Left renal pelvis (tissue), 4 donors: ENCODE measurements around the gene CREB5. TPM values are rescaled to one million over a fixed set of nuclear protein-coding genes. Genes with fewer than 3 reads are reported as not detected.

Source experiments
- DNase-seq, 4 donors: peaks; one replicate each; pipeline ENCODE4 v3.0.0-alpha.2; 2013; ENCODE audit warnings: low read depth in 4 of 4, low spot score in 3 of 4
- polyA plus RNA-seq, 4 donors: library from polyadenylated mRNA; unstranded; fragments of 120-200 nt; gene quantifications; one replicate each; pipeline ENCODE4 v1.2.1, GENCODE V29; 2013; ENCODE audit not compliant: insufficient read length in 4 of 4

Gene CREB5
- polyA plus RNA-seq, 4 donors = 9.1 to 31.6 (median 12.0) TPM

DNA sequence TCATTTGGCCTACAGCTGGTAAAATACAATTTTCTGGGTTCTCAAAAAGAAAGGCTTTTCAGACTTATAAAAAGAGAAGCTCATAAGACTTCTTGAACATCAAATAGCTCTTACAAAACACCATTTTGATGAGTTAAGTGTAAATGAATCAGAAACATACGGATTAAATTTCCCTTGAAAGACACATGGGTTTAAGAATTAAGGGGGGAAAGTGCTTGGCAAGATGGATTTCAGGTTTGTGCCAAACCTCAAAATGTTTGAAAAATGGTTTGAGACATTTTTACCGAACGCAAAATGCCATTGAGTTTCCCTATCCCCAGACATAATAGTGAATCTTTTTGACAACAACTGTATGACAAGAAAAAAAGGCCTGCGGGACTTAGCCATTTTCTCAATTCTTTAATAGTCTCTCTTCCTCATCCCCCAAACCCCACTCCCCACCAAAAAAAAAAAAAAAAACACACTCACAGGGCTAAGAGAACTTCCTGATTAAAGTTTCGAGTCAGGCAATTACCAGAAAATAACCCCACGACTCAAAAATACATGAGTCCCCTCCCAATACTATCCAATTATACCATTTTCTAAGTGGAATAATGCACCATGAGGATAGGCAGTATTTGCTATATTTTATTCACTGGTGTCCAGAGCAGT is 285.7 kb downstream of the CREB5 start:
- no peak for DNase-seq

DNA sequence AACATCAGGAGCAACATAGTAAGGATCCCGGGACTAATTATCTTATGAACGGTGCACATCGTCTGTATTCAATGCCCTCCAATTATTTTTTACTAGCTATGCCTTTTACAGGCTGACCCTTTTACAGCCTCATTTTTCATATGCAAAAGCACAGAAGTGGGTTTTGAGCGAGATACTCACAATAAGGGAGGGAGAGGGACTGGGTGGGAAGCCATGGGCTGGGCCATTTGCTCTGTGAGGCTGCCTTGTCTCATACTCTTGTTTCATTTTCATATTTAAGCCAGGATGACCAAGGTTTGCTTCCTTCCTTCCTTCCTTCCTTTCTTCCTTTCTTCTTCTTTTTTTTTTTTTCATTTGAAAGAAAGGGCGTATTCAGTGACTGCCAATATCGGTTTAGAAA is 286.5 kb downstream of the CREB5 start:
- DNase-seq = no peak

DNA sequence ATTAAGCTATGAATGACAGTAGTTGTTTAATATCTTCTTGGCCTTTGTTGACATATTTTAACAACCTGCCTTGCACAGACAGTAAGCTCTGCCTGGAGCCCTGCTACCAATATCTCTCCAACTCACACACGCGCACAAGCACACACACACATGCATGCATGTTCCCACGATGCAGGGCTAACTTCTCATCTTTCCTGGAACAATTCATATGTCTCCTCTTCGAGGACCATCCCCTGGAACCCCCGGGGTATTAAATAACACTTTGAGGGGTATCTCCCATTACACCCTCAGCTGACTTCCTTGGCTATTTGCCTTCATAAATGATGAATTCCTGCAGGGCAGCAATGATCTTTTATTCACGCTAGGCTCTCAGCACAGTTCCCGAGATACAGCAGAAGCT is 287.8 kb downstream of the CREB5 start:
- no peak for DNase-seq

DNA sequence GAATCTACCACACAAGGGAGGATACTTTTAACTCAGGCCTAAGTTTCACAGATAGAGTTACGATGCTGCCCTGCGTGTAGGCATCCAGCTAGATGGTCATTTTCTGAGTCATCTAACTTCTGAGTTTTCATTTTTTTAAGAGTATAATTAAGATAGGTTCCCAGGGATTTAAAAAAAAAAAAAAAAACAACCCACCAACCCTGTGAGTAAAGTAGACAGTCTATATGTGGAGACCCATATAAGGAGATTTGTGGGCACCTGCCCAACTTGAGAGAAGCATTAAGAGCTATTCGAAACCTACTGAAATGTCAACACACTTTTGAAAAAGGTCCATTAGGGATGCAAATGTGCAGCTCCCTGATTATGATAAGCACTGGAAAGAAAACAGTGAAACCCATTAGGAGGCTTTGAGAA is 288.5 kb downstream of the CREB5 start:
- no peak for DNase-seq

- DNase-seq = no peak
These were observed 289.4 kb downstream of the CREB5 start for GRCh38 chr7:28701731-28702130.

- no peak for DNase-seq
These were observed 289.9 kb downstream of the CREB5 start for GRCh38 chr7:28702171-28702570.

DNA sequence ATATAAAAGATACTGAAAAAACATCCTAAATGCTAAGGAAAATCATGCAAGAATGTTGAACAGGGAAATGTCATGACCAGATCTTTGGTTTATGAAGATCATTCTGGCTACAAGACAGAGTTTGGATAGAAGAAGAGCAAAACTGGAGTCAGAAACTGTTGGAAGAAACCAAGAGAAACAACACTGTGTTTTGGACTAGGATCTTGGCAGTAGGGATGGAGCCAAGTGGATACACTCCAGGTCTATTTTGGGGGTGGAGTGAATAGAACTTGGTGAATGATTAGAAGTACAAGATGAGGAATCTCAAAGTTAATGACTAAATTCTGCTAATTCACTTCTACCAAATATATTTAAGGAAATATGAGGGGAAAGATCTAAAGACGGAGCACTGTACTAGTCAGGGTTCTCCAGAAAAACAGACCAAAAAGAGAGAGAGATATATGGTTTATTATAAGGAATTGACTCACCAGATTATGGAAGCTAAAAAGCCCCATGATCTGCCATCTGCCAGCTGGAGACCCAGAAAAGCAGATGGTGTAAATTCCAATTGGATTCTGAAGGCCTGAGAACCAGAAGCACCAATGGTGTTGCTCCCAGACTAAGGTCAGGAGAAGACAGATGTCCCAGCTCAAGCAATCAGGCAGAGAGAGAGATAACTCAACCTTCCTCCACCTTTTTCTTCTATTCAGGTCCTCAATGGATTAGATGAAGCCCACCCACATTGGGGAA is 290.9 kb downstream of the CREB5 start:
- DNase-seq = no peak

- DNase-seq = no peak
These were observed 292.4 kb downstream of the CREB5 start for GRCh38 chr7:28704706-28705105.

DNA sequence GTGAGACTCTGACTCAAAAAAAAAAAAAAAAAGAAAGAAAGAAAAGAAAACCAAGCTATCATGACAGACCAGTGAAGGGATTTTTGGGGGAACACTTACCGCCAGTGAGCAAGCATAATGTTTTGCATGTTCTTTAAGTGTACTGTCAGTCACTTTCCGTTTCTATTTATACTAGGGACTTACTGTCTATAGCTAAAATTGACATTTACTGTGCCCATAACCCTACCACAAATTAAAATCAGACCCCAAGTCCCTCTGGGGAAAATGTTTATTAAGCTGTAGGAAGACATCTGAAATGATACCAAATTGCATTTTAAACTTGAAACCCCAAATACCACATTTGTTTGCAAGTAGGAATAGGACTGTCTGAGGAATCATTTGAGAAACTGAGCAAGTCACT is 293.0 kb downstream of the CREB5 start:
- DNase-seq = no peak

- DNase-seq = no peak
These were observed 294.3 kb downstream of the CREB5 start for GRCh38 chr7:28706584-28706983.

- DNase-seq = no peak
These were observed 295.0 kb downstream of the CREB5 start for GRCh38 chr7:28707291-28707690.

GRCh38 chr7:28708033-28708951 is 296.0 kb downstream of the CREB5 start:
- DNase-seq = no peak

GRCh38 chr7:28709748-28710147 is 297.4 kb downstream of the CREB5 start:
- no peak for DNase-seq

GRCh38 chr7:28711114-28711513 is 298.8 kb downstream of the CREB5 start:
- no peak for DNase-seq

GRCh38 chr7:28714459-28715120 is 302.3 kb downstream of the CREB5 start:
- DNase-seq = no peak

DNA sequence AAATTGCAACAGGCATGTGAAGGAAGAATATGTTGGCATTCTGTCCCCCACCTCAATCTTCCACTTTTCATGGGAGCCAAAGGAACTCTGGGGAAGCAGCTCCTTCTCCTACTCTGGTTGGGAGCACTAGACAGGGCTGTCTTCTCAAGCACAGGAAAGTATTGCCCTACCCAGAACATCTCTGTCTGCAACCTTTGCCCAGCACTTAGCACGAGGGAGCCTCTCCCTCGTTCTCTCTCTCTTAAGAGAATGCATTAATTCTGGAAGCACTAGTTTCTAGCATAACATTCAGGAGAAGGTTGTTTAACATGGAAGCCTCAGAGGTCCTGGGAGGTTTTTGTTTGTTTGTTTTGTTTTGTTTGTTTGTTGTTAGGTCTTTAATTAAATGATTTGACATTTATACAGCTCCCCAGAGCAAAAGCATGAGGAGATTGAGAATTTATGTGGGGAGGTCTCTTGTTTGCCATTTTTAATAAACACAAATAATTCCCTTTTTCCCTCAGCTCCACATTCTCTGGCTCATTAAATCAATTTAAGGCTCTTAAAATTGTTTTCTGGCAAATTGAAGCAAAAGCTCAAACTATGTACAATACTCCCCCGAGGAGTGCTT is 305.2 kb downstream of the CREB5 start:
- DNase-seq = no peak

DNA sequence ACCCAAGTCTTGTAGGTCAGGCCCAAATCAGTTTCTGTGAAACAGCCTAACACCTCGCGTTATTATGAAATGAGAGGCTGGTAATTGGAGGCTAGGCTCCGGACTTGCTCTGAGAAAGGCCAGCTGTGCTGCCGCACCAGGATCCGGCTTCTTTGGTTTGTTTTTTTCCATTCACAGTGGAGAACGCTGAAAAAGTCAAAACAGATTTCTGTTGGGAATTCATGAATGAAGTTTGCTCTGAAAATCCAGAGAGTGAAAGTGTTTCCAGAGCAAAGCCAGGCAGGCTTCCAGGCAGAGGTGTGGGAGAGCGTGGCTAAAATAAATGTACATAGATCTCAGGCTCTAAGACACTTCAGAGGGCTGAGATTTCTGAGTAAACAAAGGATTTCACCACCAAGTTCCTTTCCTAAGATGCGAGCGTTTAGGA is 305.8 kb downstream of the CREB5 start:
- DNase-seq = no peak

- no peak for DNase-seq
These were observed 306.2 kb downstream of the CREB5 start for GRCh38 chr7:28718545-28718944.

DNA sequence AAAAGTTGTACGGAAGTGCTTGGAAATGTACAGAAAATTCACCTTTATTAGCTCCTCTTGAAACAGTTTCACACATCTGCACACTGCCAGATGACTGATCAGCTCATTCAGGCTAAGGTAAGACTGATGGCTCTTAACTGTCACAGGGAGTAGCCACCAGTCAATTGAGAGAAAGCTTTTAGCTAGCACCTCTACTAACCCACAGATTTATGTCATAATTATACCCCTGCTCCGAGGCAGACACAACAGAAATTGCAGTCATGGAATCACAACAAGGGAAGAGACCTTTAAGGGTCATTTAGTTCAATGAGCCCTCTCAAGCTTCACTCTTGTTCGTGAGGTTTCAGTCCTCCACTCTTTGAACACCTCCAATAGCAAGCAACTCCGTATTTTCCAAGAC is 310.4 kb downstream of the CREB5 start:
- no peak for DNase-seq

GRCh38 chr7:28723336-28723735 is 311.0 kb downstream of the CREB5 start:
- DNase-seq = no peak
